Stimulated activated CD8-positive, alpha-beta memory T cell treated with anti-CD3 and anti-CD28 coated beads, Interleukin-4, amount 100 ng/mL, for 1 hour (primary cell): ENCODE measurements around the gene EVC.
"Not testable (repeated sequence)": the region's sequence is repeated elsewhere in the genome, so short reads cannot be mapped to it uniquely, and the experiment has no call there.

Source experiments
- DNase-seq, 2 donors: peaks; one replicate each; pipeline ENCODE4 v3.0.0-alpha.2; 2020; ENCODE audit warnings: low read depth in 2 of 2, low spot score in 1 of 2

EVC gene

GRCh38 chr4:5839332-5839731 lies 128.3 kb downstream of the EVC start:
- DNase-seq: no peak

GRCh38 chr4:5839751-5840674 lies 129.0 kb downstream of the EVC start:
- DNase-seq: no peak

DNA sequence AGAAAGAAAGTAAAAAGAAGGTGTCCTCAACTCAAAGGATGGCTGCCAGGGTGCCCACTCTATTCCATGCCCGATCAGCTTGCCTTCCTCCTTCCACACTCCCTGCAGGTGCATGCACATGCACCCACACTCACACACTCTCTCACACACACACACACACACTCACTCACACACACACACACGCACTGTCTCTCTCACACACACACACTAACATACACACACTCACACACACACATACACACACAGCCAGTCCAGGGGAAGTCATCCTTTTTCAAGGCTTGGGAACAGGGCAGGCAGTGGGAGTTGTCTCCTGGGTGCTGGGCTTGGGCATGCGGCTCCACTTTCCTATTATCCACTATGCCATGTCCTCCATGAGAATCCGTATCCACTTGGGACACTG lies 131.5 kb downstream of the EVC start:
- no peak for DNase-seq

GRCh38 chr4:5843573-5844530 lies 132.9 kb downstream of the EVC start:
- no peak for DNase-seq

DNA sequence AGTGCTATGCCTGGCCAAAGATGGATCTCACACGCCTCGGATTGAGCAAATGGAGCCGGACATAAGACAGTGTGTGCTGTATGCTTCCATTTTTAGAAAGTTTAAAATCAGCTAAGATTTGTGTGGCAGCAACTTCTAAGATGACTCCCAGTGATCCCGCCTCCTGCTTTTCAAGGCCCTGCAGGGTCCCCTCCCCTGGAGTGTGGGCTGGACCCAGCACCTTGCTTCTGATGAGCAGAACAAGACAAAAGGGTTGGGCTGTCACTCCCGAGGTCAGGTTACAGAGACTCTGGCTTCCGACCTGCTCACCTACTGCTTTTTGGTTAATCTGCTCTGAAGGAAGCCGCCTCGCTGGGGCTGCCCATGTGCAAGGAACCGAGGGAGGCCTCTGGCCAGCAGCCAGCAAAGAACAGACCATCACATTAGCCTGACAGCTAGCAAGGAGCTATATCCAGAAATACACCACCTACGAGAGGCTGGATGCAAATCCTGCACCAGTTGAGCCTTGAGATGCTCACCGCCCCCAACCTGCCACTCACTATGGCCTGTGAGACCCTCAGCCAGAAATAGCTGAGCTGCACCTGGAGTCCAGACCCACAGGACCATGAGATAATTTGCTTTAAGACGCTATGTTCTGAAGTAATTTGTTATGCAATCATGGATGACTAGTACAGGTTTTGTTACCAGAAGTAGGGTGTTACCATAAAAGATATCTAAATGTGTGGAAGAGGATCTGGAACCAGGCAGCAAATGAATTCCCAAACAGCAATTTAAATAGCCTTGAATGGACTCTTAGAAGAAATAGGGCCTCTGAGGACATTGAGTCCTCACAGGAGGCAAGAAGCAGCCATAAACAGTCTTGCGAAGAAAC lies 134.3 kb downstream of the EVC start:
- no peak for DNase-seq

- no peak for DNase-seq
Observed at GRCh38 chr4:5851637-5852301, 140.8 kb downstream of the EVC start.

- DNase-seq: no peak
Observed at GRCh38 chr4:5852523-5853202, 141.7 kb downstream of the EVC start.

GRCh38 chr4:5854929-5855328 lies 143.9 kb downstream of the EVC start:
- DNase-seq: no peak

DNA sequence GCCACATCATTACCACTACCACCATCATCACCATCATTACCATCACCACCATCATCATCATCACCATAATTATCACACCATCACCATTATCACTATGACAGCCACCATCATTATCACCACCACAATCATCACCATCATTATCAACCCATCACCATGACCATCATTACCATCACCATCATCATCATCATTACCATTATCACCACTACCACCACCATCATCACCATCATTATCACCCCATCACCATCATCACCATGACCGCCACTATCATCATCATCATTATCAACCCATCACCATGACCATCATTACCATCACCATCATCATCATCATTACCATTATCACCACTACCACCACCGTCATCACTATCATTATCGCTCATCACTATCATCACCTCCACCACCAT lies 145.4 kb downstream of the EVC start:
- not testable (repeated sequence) for DNase-seq

- DNase-seq: no peak
Observed at GRCh38 chr4:5857199-5857598, 146.2 kb downstream of the EVC start.

DNA sequence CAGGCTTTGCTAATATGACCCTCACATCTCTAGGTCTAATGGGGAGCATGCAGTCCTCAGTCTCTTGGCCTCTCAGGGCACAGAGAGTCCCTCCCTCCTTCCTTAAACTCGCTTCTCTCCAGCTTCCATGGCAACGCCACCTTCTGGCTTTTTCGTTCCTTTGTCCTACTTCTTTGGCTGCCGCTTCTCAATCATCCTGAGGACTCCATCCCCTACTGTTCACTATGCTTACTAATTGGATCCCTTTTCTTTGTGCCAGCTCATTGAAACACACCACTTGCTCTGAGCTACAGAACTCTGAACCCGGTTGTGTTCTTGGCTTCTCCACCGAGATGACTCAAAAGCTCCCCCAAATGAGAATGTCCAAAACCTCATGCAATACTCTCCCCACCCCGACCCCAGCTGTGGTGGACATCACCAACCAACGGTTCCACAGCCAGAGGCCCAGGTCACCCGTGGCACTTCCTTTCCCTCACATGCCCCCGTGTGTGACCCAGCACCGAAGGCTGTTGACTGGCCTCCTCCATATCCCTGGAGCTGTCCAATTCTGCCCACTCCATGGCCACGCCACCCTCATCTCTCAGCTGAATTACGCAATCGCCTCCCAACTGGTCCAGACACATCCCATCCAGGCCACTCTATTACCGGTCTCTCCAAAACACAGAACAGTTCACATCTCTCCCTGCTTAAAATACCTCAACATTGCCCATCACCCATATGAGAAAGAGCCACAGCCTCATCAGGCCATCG lies 147.2 kb downstream of the EVC start:
- no peak for DNase-seq

DNA sequence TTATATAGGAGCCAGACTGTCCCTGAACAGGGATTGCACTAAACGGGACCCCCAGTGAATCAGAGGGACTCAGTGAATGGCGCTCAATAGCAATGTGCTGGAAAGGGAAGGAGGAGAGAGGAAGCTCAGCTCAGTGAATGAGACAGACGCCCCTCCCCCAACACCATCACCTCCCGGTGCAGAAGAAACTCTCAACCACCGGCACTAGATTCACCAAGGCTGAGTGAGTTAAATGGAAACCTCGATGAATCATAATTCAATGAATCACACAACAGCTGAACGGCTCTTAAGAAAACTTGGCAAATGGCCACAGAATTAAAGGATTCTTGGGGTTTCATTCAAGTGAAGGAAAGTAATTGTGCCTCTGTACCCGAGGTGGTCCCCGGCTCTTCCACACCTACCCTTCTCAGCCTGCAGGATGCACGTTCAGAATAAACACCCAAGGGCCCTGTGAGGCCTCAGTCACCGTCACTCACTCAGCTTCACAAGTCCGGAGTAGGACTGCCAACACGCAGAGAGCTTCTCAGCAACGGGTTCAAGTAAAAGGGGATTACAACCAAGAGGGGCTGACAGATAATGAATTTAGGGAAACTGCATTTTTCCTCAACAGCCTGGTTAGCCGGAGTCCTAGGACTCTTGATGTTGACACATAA lies 152.6 kb downstream of the EVC start:
- no peak for DNase-seq
